Keratinocyte (primary cell): ENCODE data around the gene IRX2.

ENCODE experiments used
- EZH2 ChIP-seq: IDR thresholded peaks from one replicate; pipeline ENCODE4 v1.6.1; 2012; ENCODE audit warnings: inconsistent platforms, mild to moderate bottlenecking, low read length, moderate library complexity
- TF ChIP-seq, protein P1 (sequence below), 3 experiments: IDR thresholded peaks in 1 of 3; conservative IDR thresholded peaks in 1 of 3; optimal IDR thresholded peaks in 1 of 3; 2 replicates in 2 of 3; 3 replicates in 1 of 3; pipeline versions ENCODE3 to v1.5.1; 2011; ENCODE audit warnings: low read length in 3 of 3, mild to moderate bottlenecking in 3 of 3, moderate library complexity in 2 of 3, control low read depth in 1 of 3, inconsistent platforms in 1 of 3; ENCODE audit not compliant: insufficient read depth in 2 of 3; ENCODE audit errors: extremely low read depth in 1 of 3

DNA sequence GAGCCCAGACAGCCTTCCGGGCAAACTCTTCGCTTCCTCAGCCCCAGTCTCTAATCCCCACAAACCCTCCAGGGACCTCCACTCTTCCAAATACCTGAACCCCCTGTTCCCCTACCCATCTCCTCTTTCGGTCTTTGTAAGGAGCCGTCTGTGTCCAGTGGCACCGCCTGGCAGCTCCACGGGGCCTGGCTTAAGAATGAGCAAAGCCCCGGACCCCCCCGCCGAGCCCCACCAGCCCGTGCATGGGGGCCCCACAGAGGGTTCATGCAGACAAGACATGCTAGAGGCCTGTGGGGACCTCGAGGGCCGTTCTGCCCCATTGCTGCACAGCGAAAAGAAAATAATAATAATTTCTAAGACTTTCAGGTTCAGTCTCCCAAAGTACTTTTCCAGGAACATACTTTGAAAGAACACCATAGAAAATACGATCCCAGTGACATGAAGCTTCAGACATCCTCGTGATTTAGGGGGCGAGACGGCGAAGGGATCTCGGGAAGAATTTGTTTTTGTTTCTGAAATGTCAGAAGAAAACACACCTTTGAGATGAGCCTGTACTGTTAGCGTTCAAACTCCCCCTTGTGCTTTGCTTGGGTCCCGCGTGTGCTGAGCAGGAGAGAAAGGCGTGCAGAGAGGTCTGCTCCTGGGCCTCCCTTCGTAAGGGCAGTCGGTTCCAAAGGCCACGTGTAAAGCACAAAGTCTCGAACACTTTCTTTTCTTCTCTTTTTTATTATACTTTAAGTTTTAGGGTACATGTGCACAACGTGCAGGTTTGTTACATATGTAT lies 49.2 kb downstream of the IRX2 start:
- TF ChIP-seq, protein P1, sequence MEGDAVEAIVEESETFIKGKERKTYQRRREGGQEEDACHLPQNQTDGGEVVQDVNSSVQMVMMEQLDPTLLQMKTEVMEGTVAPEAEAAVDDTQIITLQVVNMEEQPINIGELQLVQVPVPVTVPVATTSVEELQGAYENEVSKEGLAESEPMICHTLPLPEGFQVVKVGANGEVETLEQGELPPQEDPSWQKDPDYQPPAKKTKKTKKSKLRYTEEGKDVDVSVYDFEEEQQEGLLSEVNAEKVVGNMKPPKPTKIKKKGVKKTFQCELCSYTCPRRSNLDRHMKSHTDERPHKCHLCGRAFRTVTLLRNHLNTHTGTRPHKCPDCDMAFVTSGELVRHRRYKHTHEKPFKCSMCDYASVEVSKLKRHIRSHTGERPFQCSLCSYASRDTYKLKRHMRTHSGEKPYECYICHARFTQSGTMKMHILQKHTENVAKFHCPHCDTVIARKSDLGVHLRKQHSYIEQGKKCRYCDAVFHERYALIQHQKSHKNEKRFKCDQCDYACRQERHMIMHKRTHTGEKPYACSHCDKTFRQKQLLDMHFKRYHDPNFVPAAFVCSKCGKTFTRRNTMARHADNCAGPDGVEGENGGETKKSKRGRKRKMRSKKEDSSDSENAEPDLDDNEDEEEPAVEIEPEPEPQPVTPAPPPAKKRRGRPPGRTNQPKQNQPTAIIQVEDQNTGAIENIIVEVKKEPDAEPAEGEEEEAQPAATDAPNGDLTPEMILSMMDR (optimal IDR thresholded peaks at IDR 0.05 in 1 of 3, IDR thresholded peaks at IDR 0.05 in 1 of 3, conservative IDR thresholded peaks at IDR 0.05 in 1 of 3; ENCODE audit: extremely low read depth in 1 of 3, insufficient read depth in 2 of 3, low read length in 3 of 3): no peak
- TF ChIP-seq EZH2: no peak
